GM19438 (cell line): ENCODE measurements around the gene SGMS1.
"Not testable (repeated sequence)": the region's sequence is repeated elsewhere in the genome, so short reads cannot be mapped to it uniquely, and the experiment has no call there.

ENCODE experiments used
- ATAC-seq: cut with Tn5 transposase; IDR thresholded peaks from one replicate; pipeline ENCODE4 v1.9.1; 2021; ENCODE audit warnings: low read depth; ENCODE audit not compliant: unreplicated experiment

SGMS1 gene

GRCh38 chr10:50387732-50388073, 236.1 kb downstream of the SGMS1 start:
- peak; percentile 54 for ATAC-seq

DNA sequence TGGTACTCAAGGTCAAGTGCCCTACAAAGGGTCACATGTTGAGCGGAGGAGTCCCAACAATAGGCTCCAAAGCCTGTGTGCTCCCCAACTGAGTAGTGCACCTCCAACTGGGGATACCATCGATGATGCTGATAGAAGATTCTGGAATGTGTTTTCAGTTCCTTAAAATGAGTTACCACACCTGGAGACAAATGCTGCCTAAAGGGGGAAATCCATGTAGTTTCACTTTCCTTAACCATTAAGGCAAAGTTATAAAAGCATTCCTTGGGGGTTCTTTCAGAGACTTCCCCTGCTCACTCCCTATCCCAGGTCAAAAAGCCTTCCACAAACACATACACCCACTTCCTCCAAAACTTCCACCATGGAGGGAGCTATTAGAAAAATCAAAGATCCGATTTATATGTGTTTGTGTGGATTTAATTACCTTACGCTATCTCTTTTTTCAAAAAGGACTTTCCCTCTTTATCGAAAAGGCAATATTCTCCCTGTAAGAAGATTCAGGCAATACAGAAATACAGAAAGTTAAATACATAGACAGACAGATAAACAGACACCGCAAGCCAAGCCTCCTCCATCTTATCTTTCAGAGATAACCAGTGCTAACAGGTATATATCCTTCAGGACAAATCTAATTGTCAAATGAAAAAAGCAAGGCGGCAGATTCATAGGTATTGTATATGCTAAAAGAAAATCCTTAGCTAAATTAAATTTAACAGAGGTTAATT, 236.6 kb downstream of the SGMS1 start:
- no peak for ATAC-seq

GRCh38 chr10:50385624-50386023, 238.1 kb downstream of the SGMS1 start:
- no peak for ATAC-seq

DNA sequence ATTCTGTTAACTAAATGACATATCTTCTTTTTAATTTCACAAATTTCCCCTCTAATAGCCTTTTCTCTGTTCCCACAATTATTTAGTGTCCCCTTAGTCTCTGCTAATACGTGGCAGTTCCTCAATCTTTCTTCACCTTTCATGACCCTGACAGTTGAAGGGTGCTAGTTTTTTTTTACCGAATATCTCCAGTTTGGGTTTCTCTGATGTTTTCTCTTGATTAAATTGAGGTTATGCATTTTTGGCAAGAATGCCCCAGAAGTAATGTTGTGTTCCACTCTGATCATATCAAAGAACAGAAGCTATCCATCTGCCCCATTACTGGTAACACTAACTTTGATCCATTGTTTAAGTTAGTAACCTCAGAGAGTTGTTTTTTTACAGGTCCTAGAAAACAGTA, 238.9 kb downstream of the SGMS1 start:
- no peak for ATAC-seq

DNA sequence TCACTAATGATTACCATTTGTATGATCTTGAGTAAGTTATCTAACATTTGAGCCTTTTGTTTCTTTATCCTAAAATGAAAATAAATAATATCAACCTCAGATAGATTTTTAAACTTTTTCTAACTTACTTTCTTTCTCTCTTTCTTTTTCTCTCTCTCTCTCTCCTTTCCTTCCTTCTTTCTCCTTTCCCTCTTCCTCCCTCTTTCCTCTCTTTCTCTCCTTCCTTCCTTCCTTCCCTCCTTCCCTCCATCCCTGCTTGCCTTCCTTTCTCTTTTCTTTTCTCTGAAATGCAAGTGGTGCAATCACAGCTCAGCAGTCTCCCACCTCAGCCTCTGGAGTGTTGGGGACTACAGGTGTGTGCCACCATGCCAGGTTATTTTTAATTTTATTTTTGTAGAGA, 239.5 kb downstream of the SGMS1 start:
- no peak for ATAC-seq

GRCh38 chr10:50382576-50383023, 241.2 kb downstream of the SGMS1 start:
- no peak for ATAC-seq

DNA sequence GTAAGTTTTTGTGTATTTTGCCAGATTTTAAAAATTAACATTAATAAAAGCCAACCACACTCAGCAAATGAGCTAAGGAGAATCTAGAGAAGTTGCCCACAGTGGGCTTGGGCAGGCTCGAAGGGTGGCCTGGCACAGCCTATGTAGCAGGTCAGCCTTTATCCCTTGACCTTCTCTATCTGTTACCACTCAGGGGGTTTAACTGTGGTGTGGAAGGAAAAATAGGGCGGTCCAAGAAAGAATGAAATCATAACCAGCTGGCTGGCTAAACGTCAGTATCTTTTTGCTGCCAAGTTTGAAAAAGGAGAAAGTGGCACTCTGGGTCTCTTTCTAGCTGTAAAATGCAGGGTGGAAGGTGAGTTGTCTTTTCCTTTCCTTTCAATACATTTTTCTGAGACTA, 242.1 kb downstream of the SGMS1 start:
- no peak for ATAC-seq

DNA sequence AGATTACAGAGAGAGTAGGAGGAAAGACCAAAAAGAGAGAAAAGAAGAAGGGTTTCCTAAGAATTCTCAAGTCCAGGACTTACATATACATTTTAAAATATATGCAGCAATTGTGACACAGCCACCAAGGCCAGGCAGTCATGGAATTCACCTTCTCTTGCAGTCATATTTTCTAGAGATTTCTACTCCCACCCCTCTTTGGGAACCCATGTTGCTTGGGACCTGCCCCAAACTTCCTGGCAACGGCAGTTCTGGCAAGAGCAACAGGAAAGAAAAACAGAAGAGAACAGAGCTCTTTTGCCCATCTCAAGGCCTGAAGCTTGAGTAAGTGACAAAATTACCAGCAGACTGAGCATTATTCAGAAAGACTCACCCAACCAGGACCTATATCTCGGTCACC, 244.1 kb downstream of the SGMS1 start:
- ATAC-seq = no peak

DNA sequence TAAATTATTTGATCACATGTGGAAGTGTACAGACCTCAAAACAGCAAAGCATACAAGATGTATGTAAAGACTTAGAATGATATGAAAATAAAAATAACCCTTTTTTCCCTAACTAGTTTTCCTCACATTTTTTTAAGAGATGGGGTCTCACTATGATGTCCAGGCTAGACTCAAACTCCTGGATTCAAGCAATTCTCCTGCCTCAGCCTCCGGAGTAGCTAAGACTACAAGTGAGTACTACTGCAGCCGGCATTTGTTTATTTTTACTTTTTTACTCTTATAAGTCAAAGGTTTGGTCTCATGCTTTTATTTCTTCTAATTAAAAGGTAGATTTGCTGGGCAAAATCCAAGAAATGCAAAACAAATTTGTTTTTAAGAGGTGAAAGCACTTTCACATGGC, 248.0 kb downstream of the SGMS1 start:
- ATAC-seq = no peak

GRCh38 chr10:50375051-50375452, 248.7 kb downstream of the SGMS1 start:
- ATAC-seq = no peak

DNA sequence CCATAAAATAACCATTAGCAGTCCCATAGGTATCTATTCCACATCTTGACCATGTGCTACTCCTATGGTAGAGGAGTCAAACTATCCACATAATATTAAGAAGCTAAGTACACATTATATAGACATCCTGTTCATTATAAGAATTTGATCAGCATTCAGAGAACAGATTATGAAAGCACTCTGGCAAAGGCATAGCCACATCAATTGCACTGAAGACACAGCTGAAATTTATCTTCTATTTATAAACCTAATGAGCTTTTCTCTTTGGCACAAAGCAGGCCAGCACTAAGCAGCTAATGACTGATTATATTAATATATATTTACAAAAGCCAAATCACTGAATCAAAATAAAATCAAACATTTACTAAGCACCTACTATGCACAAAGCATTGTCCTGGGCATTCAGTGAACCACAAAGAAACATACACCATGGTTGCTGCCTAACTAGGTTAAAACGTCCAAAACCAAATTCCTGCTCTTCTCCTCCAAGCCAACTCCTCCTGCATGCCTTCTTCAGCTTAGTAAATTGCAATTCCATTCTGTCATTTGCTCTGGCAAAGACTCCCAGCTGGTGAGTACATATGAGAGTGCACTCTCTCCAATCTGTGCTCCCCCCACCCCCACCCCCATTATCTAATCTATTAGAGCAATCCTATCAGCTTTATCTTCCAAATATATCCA, 249.8 kb downstream of the SGMS1 start:
- ATAC-seq = no peak

GRCh38 chr10:50369931-50370330, 253.8 kb downstream of the SGMS1 start:
- no peak for ATAC-seq

DNA sequence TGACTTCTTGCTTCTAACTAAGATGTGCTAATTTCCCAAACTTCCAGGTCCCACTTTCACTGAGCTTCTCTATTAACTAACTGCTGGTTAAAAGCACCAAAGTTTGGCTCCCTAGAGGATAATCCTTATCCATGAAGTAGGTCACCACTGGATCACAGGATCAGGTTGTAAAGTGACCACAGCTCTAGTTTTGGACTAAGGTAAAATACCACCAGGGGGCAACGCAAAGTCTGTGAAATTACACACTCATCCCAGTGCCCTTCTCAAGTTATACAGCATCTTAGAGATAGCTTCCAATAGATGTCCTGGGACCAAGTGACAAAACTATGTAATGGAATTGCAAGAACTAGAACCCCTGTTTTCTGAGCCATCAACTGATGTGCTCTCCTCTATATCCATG, 256.0 kb downstream of the SGMS1 start:
- no peak for ATAC-seq

GRCh38 chr10:50366421-50366820, 257.3 kb downstream of the SGMS1 start:
- ATAC-seq = not testable (repeated sequence)

- not testable (repeated sequence) for ATAC-seq
Measured at GRCh38 chr10:50364730-50365129, 259.0 kb downstream of the SGMS1 start.

- peak; percentile 76 for ATAC-seq
Measured at GRCh38 chr10:50362547-50363125, 261.1 kb downstream of the SGMS1 start.

DNA sequence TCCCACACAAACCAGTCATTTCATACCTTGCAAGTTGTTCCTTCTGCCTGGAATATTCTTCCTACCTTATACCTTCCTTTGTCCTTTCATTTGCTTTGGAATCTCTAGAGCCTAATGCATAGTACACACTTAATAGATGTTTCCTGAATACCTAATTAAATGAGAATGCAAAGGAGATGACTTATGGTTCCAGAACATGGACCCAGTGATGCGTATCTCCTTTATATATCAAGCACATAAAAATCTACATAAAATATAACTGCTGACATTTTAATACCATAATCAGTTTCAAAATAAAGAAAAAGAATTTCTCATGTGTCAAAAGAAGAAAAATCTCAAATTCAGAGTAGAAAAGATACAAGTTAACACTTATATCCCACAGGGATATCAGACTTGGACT, 261.8 kb downstream of the SGMS1 start:
- no peak for ATAC-seq

- ATAC-seq = no peak
Measured at GRCh38 chr10:50360077-50360850, 263.5 kb downstream of the SGMS1 start.

DNA sequence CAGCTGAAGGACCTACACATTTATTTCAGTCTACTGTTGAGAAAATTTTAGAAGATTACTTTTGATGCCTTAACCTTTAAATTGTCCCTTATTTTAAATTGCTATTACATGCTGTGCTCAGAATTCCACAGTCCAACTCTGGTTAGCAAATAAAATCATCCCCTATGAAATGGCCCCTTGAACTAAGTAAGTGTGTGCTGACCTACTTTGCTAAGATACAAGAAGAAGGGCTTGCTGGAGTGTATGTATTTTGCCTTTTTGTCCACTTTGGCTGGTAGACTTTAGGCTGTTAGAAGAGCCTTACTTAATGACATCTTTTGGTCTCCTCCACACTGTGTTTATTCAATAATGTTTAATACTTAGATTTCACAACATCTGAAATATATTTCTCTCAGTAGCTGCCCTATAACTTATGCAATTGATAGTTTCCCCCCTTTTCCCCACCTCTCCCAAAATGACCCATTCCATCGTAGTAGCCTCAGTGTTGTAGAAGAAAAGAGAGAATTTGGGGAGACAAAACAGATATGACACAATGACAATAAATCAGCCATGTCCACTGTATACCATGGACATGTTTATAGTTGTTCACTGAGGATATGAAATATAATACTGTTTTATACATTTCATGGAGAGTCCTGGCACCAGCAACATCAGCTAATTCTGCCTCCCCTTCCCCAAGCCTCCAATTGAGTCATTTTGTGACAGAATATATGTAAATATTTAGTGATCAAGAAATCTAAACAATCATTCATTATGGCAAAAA, 264.6 kb downstream of the SGMS1 start:
- no peak for ATAC-seq

DNA sequence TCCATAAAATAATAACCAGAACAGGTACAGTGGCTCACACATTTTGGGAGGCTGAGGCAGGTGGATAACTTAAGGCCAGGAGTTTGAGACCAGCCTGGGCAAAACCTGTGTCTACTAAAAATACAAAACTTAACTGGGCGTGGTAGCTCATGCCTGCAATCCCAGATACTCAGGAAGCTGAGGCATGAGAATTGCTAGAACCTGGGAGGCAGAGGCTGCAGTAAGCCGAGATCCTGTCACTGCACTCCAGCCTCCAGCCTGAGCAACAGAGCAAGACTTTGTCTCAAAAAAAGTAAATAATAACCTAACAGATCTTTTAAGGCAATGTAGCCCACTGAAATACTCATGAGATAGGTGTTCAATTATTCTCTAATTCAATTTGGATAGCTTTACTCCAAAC, 265.3 kb downstream of the SGMS1 start:
- ATAC-seq = no peak

GRCh38 chr10:50356481-50356832, 267.3 kb downstream of the SGMS1 start:
- ATAC-seq = not testable (repeated sequence)
